CD4-positive, alpha-beta T cell treated with Interleukin-10 for 1 hour (primary cell): ENCODE measurements around the gene DUSP15.
A peak's percentile ranks its signal among the peaks of the same experiment; 100 is the strongest.
"Not testable (repeated sequence)": the region's sequence is repeated elsewhere in the genome, so short reads cannot be mapped to it uniquely, and the experiment has no call there.

Experiments
- DNase-seq: peaks from one replicate; pipeline ENCODE4 v3.0.0-alpha.2; 2020

The DUSP15 gene

GRCh38 chr20:31869942-31870725, at the start of gene DUSP15, which contains the start of gene TTLL9:
Gene DUSP15, minus strand, starts transcription at chr20:31870527. Its CDS starts 190 bp downstream, at chr20:31870337.
Gene TTLL9, plus strand, starts transcription at chr20:31870634. Its CDS starts 493 bp downstream, at chr20:31871127.
- DNase-seq, result no peak

- no peak for DNase-seq
Measured at GRCh38 chr20:31919410-31920155, 49.3 kb upstream of the DUSP15 start.

GRCh38 chr20:31918466-31919105, 48.3 kb upstream of the DUSP15 start:
- DNase-seq, result no peak

- DNase-seq, result not testable (repeated sequence)
Measured at GRCh38 chr20:31917962-31918412, 47.7 kb upstream of the DUSP15 start.

- no peak for DNase-seq
Measured at GRCh38 chr20:31916708-31917107, 46.4 kb upstream of the DUSP15 start.

GRCh38 chr20:31915491-31916280, 45.4 kb upstream of the DUSP15 start:
- no peak for DNase-seq

- DNase-seq, result no peak
Measured at GRCh38 chr20:31914170-31914569, 43.8 kb upstream of the DUSP15 start.

- no peak for DNase-seq
Measured at GRCh38 chr20:31913431-31914157, 43.3 kb upstream of the DUSP15 start.

- no peak for DNase-seq
Measured at GRCh38 chr20:31910071-31910803, 39.9 kb upstream of the DUSP15 start.

GRCh38 chr20:31909253-31910070, 39.1 kb upstream of the DUSP15 start:
- DNase-seq, result no peak

- DNase-seq, result no peak
Measured at GRCh38 chr20:31908424-31908823, 38.1 kb upstream of the DUSP15 start.

GRCh38 chr20:31908016-31908415, 37.7 kb upstream of the DUSP15 start:
- no peak for DNase-seq

- DNase-seq, result no peak
Measured at GRCh38 chr20:31907046-31907445, 36.7 kb upstream of the DUSP15 start.

- DNase-seq, result no peak
Measured at GRCh38 chr20:31906001-31906400, 35.7 kb upstream of the DUSP15 start.

- DNase-seq, result no peak
Measured at GRCh38 chr20:31903627-31904386, 33.5 kb upstream of the DUSP15 start.

GRCh38 chr20:31901615-31902014, 31.3 kb upstream of the DUSP15 start:
- DNase-seq, result no peak

GRCh38 chr20:31897541-31897940, 27.2 kb upstream of the DUSP15 start:
- DNase-seq, result no peak

GRCh38 chr20:31896049-31896448, 25.7 kb upstream of the DUSP15 start:
- DNase-seq, result no peak

- peak; percentile 49 for DNase-seq
Measured at GRCh38 chr20:31894980-31895675, 24.8 kb upstream of the DUSP15 start.
